ENCODE results near the gene HTT. TPM values are rescaled to one million over a fixed set of nuclear protein-coding genes. Genes with fewer than 3 reads are reported as not detected.

Gene HTT
- total RNA-seq, 1 experiment from 2014 or later = 64.4 TPM

DNA sequence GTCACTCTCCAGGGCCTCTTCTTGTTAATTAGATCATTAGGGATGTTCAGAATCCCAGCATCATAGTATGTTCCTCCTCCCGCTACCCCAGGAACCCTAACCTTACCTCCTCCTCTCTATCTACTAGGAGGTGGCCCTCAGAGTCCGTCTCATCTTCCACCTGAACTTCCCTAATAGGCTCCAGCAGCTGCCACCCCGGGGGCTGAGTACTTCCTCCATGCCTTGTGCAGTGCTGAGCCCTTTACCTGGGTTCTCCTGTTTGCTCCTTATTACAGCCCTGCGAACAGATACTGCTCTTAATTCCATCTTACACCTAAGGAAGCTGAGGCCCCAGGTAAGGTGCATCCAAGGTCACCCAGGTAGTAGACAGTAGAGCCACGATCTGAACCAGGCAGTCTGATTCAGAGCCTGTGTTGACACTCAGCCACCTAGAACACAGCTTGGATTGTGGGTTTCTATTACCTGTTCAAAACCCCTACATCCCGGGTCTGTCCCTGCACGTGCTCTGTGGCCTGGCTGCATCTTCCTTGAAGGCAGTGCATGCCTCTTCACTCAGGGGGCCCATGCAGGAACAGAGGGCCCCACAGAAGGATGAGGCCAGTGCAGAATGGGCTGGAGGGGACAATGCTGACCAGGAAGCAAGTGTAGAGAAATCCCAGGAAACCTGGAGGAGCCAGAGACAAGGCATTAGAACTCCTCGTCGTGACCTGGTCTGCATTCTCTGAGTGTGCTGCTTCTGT is 123.1 kb downstream of the HTT start:
- Histone ChIP-seq H3T11ph (ENCODE audit: low read length) (no peak overlapping the region), H2BK5ac (ENCODE audit: insufficient read length, low read length) (no peak overlapping the region), H2BK15ac (ENCODE audit: low read depth, low read length) (no peak overlapping the region), H3K79me2 (ENCODE audit: insufficient read depth, low read length) (no peaks in the 10 kb centered on the region), H3K23ac (ENCODE audit: insufficient read length, low read depth, low read length) (no peak overlapping the region), H4K91ac (ENCODE audit: insufficient read length, low read depth, low read length) (no peak overlapping the region), H3K23me2 (ENCODE audit: insufficient read length, low read depth, low read length, poor library complexity, severe bottlenecking) (no peaks in the 10 kb centered on the region), H2AFZ (ENCODE audit: low read length) (no peak overlapping the region), H3K14ac (ENCODE audit: insufficient read depth, low read length) (no peak overlapping the region), H2BK20ac (ENCODE audit: low read depth, low read length, poor library complexity, severe bottlenecking) (no peak overlapping the region), H3K56ac (ENCODE audit: insufficient read length, low read depth, low read length) (no peak overlapping the region), H3K18ac (ENCODE audit: insufficient read length, low read depth, low read length) (no peak overlapping the region), H4K20me1 (ENCODE audit: control insufficient read depth, insufficient read depth, insufficient read length) (peaks cover 2% of the 10 kb centered on the region), H3K4me2 (ENCODE audit: insufficient read depth, insufficient read length, low read length) (no peak overlapping the region), H3K79me1 (ENCODE audit: insufficient read depth, low read depth, low read length, poor library complexity, severe bottlenecking) (no peaks in the 10 kb centered on the region), H2BK120ac (ENCODE audit: low read depth, low read length, poor library complexity, severe bottlenecking) (no peak overlapping the region), H4K5ac (ENCODE audit: insufficient read length, low read depth, low read length) (no peak overlapping the region), H2AK5ac (ENCODE audit: insufficient read length, low read length) (no peak overlapping the region), H3K9me3 (ENCODE audit: control insufficient read depth, low read depth, low read length) (no peaks in the 10 kb centered on the region), H3K4ac (ENCODE audit: low read depth, low read length) (no peak overlapping the region), H3K9ac (ENCODE audit: extremely low read depth, insufficient read length, low read length) (no peak overlapping the region), H3K27ac (ENCODE audit: insufficient read length, low read depth, low read length) (no peak overlapping the region), H3K4me1 (ENCODE audit: insufficient read depth, low read length) (no peaks in the 10 kb centered on the region), H3K27me3 (ENCODE audit: insufficient read depth, low read length) (no peaks in the 10 kb centered on the region), H2BK12ac (ENCODE audit: insufficient read length, low read depth, low read length) (no peak overlapping the region), H4K8ac (replicated peaks; ENCODE audit: insufficient read length, low read depth, low read length) (no peak overlapping the region)
- no peak overlapping the region for H3K27ac Mint-ChIP-seq
- TF ChIP-seq CTCF (conservative IDR thresholded peaks at IDR 0.05) = no peak
- no peaks in the 10 kb centered on the region for H3K9me3 Mint-ChIP-seq
- DNase-seq = no peak
- H3K4me3 Mint-ChIP-seq = no peak overlapping the region
- WGBS (ENCODE audit: extremely low coverage, insufficient read length, low lambda C conversion rate) = no CpG with 5 or more reads among the region's 9 CpGs
- H3K27me3 Mint-ChIP-seq (ENCODE audit: low read depth) = no peaks in the 10 kb centered on the region
- no peaks in the 10 kb centered on the region for H3K4me1 Mint-ChIP-seq
- peaks cover 3 to 54% (median 15%) of the 10 kb centered on the region in 3 experiments; a peak in 6 of 7 replicates for H3K36me3 Mint-ChIP-seq (ENCODE audit: insufficient read depth in 1 of 3, low read depth in 3 of 3)
